Stimulated activated CD4-positive, alpha-beta T cell treated with anti-CD3 and anti-CD28 coated beads, Interleukin-4, amount 100 ng/mL, for 24 hours (primary cell): Measurements from ENCODE around the gene FADS2.

ENCODE experiments used
- DNase-seq: peaks from one replicate; pipeline ENCODE4 v3.0.0-alpha.2; 2020

Gene FADS2

GRCh38 chr11:61826930-61827570, 1.1 kb upstream of the FADS2 start:
- no peak for DNase-seq

- DNase-seq: no peak
Measured at GRCh38 chr11:61828379-61828628, 204 bp downstream of the FADS2 start.

GRCh38 chr11:61828629-61829407, 718 bp downstream of the FADS2 start:
- DNase-seq: no peak

GRCh38 chr11:61829806-61830205, 1.7 kb downstream of the FADS2 start:
- DNase-seq: no peak

- no peak for DNase-seq
Measured at GRCh38 chr11:61830237-61831105, 2.4 kb downstream of the FADS2 start.

- DNase-seq: no peak
Measured at GRCh38 chr11:61832207-61832606, 4.1 kb downstream of the FADS2 start.

- DNase-seq: no peak
Measured at GRCh38 chr11:61832754-61833153, 4.7 kb downstream of the FADS2 start.

- no peak for DNase-seq
Measured at GRCh38 chr11:61833471-61833870, 5.4 kb downstream of the FADS2 start.

GRCh38 chr11:61833926-61834277, 5.8 kb downstream of the FADS2 start:
- DNase-seq: no peak

GRCh38 chr11:61834278-61835048, 6.4 kb downstream of the FADS2 start:
- no peak for DNase-seq

GRCh38 chr11:61836193-61836592, 8.1 kb downstream of the FADS2 start:
- no peak for DNase-seq

- no peak for DNase-seq
Measured at GRCh38 chr11:61837411-61838005, 9.4 kb downstream of the FADS2 start.

- no peak for DNase-seq
Measured at GRCh38 chr11:61838501-61838900, 10.4 kb downstream of the FADS2 start.

- DNase-seq: no peak
Measured at GRCh38 chr11:61838921-61839320, 10.8 kb downstream of the FADS2 start.

GRCh38 chr11:61839742-61840141, 11.6 kb downstream of the FADS2 start:
- no peak for DNase-seq

GRCh38 chr11:61840371-61840770, 12.3 kb downstream of the FADS2 start:
- DNase-seq: no peak

- DNase-seq: no peak
Measured at GRCh38 chr11:61841636-61842527, 13.8 kb downstream of the FADS2 start.

GRCh38 chr11:61842528-61842820, 14.4 kb downstream of the FADS2 start:
- no peak for DNase-seq

GRCh38 chr11:61844909-61845565, 16.9 kb downstream of the FADS2 start:
- DNase-seq: no peak

GRCh38 chr11:61846362-61847020, 18.4 kb downstream of the FADS2 start:
- no peak for DNase-seq
